ENCODE results near the gene RAC2.
"Not testable (repeated sequence)": the region's sequence is repeated elsewhere in the genome, so short reads cannot be mapped to it uniquely, and the experiment has no call there.

The RAC2 gene

DNA sequence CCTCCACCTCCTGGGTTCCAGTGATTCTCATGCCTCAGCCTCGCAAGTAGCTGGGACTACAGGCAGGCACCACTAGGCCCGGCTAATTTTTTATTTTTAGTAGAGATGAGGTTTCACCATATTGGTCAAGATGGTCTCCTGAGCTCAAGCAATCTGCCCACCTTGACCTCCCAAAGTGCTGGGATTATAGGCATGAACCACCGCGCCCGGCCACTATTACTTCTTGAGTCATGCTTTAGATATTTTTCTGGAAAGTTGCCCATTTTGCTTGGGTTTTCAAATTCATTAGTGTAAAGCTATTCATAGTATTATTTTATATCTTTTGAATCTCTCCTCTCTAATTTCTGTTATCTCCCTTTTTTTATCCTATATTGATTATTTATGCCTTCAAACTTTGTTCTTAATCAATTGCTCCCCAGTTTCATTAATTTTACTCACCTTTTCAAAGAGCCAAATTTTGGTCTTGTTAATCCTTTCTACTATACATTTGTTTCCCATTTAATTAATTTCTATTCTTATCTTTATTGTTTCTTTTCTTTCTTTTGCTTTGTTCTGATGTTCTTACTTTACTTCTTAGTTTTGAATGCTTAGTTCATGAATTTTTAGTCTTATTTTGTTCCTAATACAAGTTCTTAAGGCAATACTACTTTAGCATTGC is 10.3 kb upstream of the RAC2 start:
- no peak for FAIRE-seq

DNA sequence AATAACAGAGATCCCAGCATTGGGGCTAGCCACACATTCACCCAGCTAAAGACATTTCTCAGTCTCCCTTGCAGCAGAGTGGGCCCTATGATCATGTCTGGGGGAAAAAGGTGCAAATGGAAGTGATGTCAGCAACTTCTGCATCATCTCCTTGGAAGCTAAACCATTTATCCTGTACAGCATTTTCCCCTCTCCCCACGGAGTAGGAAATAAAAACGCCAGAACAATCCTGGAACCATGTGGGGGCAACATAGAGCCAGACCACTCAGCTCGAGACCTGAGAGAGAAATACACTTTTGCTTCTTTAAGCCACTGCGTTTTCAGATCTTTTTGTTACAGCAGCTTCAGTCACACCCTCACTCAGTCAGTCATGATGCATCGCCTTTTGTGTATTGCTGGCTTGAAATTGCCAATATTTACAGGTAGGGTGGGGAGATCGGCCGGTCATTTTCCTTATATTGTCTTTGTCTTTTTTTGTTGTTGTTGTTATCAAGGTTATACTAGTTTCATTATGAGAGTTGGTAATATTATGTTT is 9.1 kb upstream of the RAC2 start:
- FAIRE-seq, result no peak

DNA sequence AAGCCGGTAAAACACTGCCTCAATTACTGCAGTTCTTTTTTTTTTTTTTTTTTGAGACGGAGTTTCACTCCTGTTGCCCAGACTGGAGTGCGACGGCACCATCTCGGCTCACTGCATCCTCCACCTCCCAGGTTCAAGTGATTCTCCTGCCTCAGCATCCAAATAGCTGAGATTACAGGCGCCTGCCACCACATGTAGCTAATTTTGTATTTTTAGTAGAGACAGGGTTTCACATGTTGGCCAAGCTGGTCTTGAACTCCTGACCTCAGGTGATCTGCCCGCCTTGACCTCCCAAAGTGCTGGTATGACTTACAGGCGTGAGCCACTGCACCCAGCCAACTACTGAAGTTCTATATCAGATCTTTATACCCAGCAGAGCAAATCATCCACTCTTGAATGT is 7.8 kb upstream of the RAC2 start:
- FAIRE-seq, result not testable (repeated sequence)

DNA sequence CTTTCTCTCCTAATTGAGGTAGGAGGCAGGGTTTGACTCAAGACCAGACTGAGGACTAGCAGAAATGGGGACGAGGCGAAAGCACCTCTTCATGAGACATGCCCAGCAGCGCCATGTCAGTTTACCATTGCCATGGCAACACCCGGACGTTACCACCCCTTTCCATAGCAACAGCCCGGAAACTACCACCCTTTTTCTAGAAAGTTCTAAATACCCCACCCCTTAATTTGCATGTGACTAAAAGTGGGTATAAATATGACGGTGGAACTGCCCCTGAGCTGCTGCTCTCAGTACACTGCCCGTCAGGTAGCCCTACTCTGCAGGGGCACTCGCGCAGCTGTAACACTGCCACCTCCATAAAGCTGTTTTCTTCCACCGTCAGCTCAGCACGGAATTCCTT is 5.9 kb upstream of the RAC2 start:
- FAIRE-seq, result no peak

DNA sequence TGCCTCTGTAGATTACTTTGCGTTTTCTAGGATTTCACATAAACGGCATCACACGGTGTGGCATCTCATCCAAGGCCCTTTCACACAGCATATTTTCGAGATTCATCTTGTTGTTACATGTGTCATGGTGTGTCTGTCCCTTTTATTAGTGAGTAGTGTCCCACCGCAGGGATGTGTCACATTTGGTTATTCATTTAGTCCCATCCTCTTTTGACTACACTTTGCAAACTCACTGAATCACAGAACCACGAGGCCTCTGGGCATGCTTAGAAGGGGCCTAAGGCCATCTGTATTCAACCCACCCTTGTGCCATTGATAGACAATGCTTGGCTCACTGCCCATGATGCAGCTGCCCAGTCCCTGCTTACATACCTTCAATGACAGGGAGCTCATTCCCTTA is 4.2 kb upstream of the RAC2 start:
- FAIRE-seq, result no peak

DNA sequence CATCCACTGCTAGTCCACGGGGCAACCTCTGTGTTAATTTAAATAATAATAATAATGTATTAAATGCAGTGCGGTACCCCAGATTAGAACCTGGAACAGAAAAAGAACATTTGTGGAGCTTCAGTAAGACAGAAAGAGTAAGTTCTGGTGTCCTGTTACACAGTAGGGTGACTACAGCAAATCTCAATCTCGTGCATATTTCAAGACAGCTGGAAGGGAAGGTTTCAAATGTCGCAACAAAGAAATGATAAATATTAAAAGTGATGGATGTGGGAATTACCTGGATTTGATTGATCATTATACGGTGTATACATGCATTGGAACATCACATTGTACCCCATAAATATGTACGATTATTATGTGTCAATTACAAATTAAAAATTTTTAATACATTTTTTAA is 1.7 kb upstream of the RAC2 start:
- FAIRE-seq, result no peak

DNA sequence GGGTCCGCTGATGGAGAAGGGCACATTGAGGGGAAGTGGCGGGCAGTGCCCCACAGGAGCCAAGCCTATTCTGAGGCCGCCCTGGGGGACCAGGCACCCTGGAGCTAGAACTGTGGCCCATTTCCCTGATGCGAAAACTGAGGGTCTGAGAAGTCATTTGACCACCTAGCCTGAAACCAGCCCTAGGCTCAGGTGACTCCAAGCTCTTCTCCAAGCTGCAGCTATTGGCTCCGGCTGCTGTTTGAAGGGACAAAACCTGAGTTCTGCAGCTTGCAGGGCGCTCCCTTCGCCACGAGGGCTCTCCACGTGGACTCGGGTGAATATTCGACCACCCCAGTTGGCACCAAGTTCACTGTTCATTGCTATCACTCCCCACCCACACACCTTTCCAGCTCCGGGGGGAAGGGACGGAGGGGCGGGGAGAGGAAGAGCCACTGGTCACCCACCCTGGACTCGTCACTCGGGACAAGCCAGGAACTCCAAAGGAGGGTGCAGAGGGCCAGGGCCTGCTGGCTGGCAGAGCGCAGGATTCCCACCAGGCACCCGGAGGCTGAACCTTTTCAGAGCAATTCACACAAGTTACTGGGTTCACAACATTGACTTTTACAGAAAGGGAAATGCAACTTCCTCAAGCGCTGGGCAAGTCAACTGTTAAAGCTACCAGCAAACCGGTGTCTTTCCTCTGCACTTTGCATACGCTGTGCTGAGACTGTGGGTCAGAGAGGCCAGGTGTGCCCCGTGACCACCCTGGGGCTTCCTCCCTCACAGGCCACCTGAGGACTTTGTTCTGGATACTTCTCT is 1.1 kb upstream of the RAC2 start:
- FAIRE-seq, result no peak

DNA sequence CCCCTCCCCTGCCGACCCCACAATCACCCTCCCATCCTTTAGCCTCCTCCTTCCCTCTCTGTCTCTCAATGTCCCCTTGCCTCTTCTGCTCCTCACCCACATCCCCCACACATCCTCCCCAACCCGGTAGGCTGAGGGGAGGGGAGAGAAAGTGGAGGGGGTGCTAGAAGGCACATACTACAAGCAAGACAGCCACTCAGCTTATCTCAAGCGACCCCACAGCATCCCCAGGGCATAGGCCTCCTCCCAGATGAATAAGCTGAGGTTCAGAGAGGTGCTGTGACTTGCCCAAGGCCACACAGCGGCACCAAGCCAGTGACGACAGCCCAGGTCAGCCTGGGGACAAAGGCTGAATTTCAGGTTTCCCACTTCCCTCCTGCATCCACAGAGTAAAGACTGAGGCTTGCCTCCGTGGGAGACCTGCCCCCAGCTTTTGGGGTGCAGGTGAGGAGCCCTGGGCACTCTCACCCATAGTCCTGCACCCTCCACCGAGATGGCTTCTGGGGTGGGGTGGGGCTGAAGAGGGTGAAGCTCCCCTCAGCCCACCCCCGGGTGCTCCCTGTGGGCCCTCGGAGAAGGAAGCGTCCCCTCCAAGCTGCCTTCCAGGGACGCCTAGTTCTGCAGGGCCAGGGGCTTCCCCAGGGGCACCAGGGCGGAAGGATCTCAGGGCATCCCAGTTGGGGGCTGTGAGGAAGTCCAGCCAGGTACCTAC is 511 bp downstream of the RAC2 start:
- FAIRE-seq, result no peak

DNA sequence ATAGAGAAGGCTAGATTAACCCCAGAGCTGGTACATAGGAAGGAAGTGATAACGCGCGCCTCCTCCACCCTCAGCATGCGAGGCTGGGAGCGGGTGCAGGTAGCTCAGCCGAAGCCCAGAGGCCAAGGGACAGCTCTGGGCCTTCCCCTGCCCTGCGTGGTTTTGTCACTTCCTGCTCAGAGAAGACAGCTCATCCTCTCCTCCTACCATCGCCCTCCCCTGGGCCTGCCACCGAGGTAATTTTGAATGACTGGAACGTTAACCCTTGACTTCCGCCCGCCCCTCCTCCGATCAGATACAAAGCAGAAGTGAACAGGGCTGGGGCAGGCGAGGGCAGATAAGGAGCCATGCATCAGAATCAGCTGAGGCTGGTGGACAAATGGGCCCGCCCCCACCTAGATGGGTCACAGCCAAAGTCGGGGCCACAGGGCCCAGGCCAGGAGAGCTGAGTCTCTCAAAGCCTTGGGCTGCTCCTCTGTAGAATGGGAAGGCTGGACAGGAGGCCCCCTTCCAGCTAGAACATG is 1.6 kb downstream of the RAC2 start:
- no peak for FAIRE-seq

DNA sequence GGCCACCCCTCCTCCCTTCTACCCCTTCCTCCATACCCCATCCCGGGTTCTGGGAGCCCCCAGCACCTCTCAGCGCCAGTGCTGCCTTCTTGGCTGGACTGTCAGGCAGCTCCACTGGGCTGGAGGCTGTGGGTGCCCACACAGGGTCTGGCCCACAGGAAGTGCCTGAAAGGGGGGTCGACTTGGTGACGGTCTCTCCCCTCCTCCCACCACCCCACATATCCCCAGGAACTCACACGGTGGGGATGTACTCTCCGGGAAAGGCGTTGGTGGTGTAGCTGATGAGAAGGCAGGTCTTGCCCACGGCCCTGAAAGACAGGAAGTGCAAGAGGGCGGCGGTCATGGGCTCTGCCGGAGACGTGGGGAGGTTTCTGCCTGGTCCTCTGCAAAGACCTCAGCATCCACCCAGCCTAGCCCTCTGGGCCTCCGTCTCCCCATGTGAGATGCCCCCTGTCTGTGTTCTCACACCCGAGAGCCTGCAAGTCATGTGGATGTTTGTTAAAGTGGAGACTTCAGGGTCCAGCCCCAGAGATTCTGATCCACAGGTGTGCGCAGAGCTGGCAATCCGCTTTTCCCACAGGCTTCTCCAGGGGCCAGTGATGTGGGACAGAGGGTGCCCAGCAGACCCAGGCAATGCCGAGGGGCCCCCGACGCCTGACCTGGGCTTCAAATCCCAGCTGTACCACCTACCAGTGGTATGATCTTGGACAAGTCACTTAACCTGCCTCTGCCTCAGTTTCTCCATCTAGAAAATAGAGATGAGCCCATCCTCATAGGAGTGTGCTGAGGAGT is 2.5 kb downstream of the RAC2 start:
- FAIRE-seq, result no peak

DNA sequence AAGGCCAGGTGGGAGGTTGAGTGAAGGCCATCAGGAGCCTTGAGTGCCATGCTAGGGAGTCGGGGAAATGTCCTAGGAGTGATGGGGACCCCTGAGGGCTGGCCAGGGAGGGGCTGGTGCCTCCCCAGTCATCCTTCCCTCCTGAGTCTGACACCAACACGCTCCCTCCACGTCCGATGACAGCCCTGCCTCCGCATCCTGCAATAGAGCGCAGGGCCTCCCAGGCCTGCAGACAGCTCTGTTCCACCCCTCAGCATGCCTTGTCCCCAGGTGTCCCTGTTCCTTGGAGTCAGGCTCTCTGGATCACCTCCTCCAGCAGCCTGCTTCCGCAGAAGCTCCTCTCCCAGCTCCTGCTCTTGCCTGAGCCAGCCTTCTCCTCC is 3.1 kb downstream of the RAC2 start:
- no peak for FAIRE-seq

DNA sequence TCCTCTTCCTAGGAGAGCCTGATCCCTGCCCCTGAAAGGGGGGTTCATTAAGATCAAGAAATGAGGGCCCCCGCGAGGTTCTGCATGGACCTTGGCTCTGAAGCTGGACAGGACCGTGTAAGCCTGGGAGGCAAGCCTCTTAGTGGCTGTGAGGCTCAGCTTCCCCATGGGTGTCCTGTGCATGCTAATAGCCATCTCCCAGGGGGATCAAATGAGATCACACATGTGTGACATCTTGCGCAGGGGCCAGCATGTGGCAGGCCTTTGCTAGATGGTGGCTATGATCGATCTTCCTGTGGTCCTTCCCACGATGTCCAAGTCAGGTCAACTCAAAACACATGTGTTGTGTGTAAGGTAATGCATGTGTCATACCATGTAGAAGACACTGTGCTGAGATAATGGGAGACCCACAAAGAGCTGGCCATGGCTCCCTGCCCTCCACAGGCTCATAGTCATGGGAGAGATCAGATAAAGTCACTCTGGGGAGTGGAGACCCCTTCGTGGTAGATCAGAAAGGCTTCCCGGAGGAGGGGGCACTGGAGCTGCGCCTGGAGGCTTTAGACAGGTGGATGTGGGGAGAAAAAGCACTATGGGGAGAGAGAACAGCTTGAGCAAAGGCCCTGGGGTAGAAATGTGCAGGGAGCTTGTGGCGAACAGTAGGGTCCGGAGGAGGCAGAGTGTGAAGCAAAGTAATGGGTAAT is 3.7 kb downstream of the RAC2 start:
- no peak for FAIRE-seq

DNA sequence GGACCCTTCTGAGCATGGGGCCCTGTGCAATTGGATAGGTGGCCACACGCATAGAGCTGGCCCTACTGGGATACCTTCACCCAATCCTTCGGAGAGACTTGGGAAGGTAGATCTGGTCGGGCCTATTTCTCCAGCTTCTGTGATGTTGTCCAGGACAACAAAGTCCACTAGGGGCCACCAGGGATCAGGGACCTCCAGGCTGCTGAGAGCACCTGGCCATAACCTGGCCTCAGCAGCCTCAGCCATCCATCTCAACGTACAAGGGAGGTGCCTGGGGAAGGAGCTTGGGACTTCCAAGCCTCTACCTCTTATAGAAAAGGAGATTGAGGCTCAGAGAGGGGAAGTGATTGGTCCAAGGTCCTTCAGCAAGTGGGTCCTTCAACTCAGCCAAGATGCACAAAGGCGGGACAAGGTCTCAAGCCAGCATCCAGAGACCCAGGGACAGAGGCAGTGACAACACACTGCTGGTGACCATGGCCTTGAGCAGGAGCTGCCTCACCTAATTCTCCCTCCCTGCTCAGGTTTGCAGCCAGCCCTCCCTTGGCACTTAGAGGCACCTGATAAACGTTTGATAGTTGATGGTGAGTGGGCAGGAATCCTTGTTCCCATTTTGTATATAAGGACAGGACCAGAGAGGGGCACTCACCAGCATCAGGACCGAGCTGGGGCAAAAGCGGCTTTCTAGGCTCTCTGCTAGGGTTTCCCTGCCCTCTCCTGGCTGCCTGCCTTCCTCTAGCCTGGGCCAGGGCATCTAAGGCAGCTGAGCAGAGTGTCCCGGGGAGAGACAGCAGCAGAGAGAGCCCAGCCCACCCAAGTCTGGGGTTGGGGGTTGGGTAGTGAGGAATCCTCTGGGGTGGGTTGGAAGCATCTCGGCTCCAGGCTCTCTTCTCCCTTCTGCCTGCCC is 4.5 kb downstream of the RAC2 start:
- no peak for FAIRE-seq

DNA sequence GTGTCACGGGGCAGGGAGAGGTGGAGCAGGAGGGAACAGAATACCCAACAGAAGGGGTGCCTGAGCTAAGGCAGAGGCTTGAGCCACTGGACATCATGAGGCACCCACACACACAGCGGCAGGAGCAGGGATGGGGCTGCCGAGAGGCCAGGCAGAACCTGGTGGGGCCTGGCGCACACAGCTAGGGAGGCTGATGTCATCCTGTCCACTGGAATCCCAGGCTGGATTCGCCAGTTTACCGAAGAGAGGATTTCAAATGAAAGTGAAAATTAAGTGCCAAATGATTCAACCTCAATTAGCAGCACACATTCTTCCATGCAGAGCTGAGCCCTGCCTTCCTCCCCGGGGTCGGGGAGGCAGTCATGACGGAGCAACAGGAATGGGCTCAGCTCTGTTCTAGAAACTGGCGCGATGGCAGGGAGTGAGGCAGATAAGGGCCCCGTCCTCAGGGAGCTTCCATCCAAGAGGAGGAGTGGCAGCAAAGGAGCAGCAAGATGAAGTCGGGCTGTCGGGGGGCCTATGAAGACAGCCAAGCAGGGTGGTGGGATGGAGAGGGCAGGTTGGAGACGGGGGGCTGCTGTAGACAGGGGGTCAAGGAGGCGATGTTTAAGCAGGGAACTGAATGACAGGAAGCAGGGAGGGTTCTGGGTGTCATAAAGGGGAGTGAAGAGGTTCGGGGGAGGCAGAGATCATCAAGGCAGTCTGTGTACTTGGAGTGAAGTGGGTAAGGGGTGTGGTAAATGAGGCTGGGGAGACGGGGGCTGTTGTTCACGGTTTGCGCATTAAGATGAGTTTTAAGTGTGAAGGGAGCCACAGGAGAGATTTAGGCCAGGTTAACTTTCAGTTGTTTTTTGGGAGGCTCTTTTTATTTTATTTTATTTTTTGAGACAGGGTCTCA is 6.4 kb downstream of the RAC2 start:
- FAIRE-seq, result no peak

DNA sequence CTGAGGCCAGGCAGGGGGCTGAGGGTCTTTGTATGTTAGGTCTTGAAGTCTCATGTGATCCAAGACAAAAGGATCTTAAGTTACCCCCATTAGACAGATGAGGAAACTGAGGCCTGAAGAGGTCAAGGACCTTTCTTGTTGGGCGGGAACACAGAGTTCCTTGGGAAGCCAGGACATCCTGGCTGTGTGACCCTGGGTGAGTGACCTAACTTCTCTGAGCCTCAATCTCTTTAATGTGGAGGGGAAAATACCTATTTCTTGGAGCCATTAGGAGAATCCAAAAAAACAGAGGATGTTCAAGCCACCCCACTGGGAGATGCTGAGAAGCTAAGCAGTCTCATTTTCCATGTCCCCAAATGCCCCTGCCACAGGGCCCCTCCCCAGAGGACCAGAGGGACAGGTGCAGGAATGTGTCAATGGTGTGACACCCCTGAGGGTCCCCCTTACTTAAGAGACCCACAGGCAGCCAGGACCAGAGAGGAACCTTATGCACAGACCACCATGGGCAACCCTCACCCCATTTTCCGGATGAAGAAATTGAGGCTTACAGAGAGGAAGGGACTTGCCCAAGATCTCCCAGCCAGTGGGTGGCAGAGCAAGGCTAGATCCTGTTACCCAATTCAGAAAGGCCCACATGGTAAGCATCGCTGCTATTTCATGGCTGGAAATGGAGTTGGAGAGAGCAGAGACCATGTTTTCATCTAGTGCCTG is 8.0 kb downstream of the RAC2 start:
- no peak for FAIRE-seq

DNA sequence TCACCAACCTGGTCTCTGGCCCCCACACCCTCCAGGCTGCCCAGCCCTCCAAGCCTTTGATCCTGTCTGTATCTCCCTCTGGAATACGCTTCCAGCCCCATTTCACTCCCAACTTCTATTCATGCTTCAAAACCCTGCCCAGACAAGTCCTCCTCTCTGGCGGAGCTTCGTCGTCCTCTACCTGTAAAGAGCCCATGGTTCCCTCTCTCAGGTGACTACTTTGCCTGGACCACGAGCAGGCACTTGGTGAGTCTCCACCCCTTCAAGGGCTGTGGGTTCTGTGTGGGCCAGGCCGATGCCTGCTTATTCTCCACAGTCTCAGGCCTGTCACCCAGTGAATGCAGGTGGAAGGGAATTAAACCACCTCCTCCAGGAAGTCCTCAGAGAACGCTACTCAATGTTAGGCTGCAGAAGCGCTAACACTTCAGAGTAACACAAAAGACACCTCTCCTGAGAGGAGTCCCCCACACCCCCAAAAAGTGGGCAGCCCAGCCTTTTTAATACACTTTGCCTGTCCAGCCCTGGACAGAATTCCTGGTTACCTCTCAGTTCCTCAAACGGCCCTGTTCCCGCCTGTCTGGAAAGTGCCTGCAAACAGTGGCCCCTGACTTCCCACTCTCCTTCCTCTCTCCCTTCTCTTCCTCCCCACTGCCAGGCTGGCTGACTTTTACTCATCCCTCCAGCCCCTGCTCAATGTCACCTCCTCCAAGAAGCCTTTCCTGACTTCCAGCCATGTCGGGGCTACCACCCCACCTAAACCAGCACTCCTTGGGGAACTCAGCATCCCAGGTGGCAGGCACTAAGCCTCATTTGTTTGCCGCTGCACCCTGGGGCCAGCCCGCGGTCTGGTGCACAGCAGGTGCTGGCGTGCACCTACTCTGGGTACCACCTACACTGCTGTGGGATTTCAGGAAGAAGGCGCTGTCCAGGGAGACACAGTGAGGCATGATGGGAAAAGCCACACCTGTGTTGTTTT is 9.0 kb downstream of the RAC2 start:
- FAIRE-seq, result no peak

DNA sequence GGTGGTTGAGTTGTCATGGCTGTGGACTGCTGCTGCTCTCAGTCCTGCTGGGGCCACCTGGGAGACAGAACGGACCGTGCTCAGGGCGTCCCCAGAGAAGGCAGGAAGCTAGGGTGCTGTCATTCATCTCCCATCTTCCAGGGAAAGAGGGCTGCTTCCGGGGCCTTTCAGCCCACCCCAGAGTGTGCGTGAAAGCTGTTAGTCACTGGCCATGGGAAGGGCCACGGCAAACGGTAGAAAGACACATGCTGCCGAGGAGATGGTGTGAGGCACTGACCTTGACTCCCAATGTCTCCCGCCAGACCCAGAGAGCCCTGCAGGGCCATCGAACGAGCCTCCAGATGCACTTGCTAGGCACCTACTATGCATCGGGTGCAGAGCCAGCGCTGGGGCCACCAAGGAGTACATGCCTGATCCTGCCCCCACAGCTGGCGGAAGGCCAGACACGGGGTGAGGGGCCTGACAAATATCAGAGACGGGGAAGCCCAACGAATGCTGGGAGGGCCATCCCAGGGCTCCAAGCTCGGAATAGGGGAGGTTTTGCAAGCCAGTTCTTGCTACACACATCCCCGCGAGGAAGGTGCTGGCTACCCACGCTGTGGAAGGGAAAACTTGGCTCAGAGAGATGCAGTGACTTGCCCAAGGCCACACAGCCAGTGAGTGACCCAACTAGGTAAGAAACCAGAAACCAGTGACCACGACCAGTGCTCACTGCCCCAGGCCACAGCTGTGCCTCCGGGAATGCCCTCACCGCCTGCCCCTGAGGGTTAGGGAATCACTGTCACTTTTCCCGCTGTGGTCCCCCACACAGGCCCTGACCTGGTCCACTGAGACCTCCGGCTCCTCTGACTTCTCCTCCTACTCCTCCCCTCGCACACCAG is 10.1 kb downstream of the RAC2 start:
- FAIRE-seq, result no peak
